IMR-90 (cell line): ENCODE results near the gene PRPF40A. TPM values are rescaled to one million over a fixed set of nuclear protein-coding genes. Genes with fewer than 3 reads are reported as not detected.

Source experiments
- ATAC-seq: fragments of 200-7000 bp; cut with Tn5 transposase; 2 replicates; pipeline ENCODE4 v1.9.1; 2020; ENCODE audit warnings: low read depth, mild to moderate bottlenecking, moderate library complexity
- BruUV-seq: library from RNA; stranded (reverse); fragments of 400-500 nt; replicated peaks from 2 replicates; lab custom pipeline; 2021; lab: Mats Ljungman, UMichigan
- CTCF ChIA-PET: fragments of 300-600 bp; formaldehyde crosslinking; extraction: SDS; loops from one replicate; lab custom pipeline; 2021; ENCODE audit warnings: antibody characterized with exemption; lab: Yijun Ruan, JAX
- POLR2A ChIA-PET: fragments of 300-600 bp; sonication (Branson Sonifier 250); formaldehyde crosslinking; loops from one replicate; lab custom pipeline; 2022; ENCODE audit warnings: antibody characterized with exemption; ENCODE audit not compliant: unreplicated experiment; lab: Charles Lee
- DNase-seq: peaks from one replicate; pipeline ENCODE4 v3.0.0; 2013
- H2AFZ ChIP-seq: replicated peaks from 2 replicates; pipeline ENCODE3; 2013; ENCODE audit warnings: low read length, mild to moderate bottlenecking; ENCODE audit not compliant: poor library complexity
- H2AK5ac ChIP-seq: 2 replicates; pipeline ENCODE4 v1.6.1; 2013; ENCODE audit warnings: low read depth, low read length, inconsistent platforms
- H2AK9ac ChIP-seq: replicated peaks from 2 replicates; pipeline ENCODE3; 2013; ENCODE audit warnings: mild to moderate bottlenecking, low read depth, low read length, moderate library complexity; ENCODE audit not compliant: poor library complexity
- H2BK120ac ChIP-seq: 2 replicates; pipeline ENCODE4 v1.6.1; 2013; ENCODE audit warnings: low read depth, low read length, inconsistent platforms
- H2BK15ac ChIP-seq: 3 replicates; pipeline ENCODE4 v1.6.1; 2013; ENCODE audit warnings: low read depth, low read length, inconsistent platforms
- H2BK20ac ChIP-seq: 2 replicates; pipeline ENCODE4 v1.6.1; 2013; ENCODE audit warnings: low read depth, mild to moderate bottlenecking, inconsistent platforms, low read length, moderate library complexity
- H2BK5ac ChIP-seq: 2 replicates; pipeline ENCODE4 v1.6.1; 2013; ENCODE audit warnings: mild to moderate bottlenecking, low read depth, low read length, inconsistent platforms; ENCODE audit not compliant: poor library complexity, severe bottlenecking
- H3K14ac ChIP-seq: replicated peaks from 2 replicates; pipeline ENCODE4 v1.6.1; 2013; ENCODE audit warnings: low read depth, low read length, inconsistent platforms
- H3K18ac ChIP-seq: 2 replicates; pipeline ENCODE4 v1.6.1; 2013; ENCODE audit warnings: low read depth, low read length, control low read depth
- H3K23ac ChIP-seq: 2 replicates; pipeline ENCODE4 v1.6.1; 2013; ENCODE audit warnings: low read depth, low read length, inconsistent platforms
- H3K27ac ChIP-seq: 2 replicates; pipeline ENCODE4 v1.5.1; 2013; ENCODE audit warnings: mild to moderate bottlenecking, control low read depth, low read length; ENCODE audit not compliant: insufficient read depth
- H3K27me3 ChIP-seq: 2 replicates; pipeline ENCODE4 v1.6.1; 2013; ENCODE audit warnings: low read length; ENCODE audit not compliant: control insufficient read depth, insufficient read depth
- H3K36me3 ChIP-seq: 2 replicates; pipeline ENCODE4 v1.6.1; 2013; ENCODE audit warnings: low read length, mixed read lengths; ENCODE audit not compliant: control insufficient read depth, insufficient read depth
- H3K4ac ChIP-seq: 2 replicates; pipeline ENCODE4 v1.6.1; 2013; ENCODE audit warnings: low read depth, low read length, inconsistent platforms
- H3K4me1 ChIP-seq: 2 replicates; pipeline ENCODE4 v1.6.1; 2013; ENCODE audit warnings: low read length, mixed read lengths; ENCODE audit not compliant: control insufficient read depth, insufficient read depth
- H3K4me2 ChIP-seq: 2 replicates; pipeline ENCODE4 v1.6.1; 2013; ENCODE audit warnings: low read depth, mild to moderate bottlenecking, control low read depth, low read length, moderate library complexity
- H3K4me3 ChIP-seq: 2 replicates; pipeline ENCODE4 v1.5.1; 2013; ENCODE audit warnings: low read depth, mild to moderate bottlenecking, control low read depth, low read length, moderate library complexity; ENCODE audit not compliant: insufficient read depth
- H3K56ac ChIP-seq: 2 replicates; pipeline ENCODE4 v1.6.1; 2013; ENCODE audit warnings: low read length, inconsistent platforms; ENCODE audit not compliant: insufficient read depth; ENCODE audit errors: extremely low read depth
- H3K79me1 ChIP-seq, 2 experiments: 2 replicates each; pipeline ENCODE4 v1.6.1; 2013; ENCODE audit warnings: low read length in 2 of 2, inconsistent platforms in 1 of 2, low read depth in 1 of 2
- H3K9ac ChIP-seq: 2 replicates; pipeline ENCODE4 v1.6.1; 2013; ENCODE audit warnings: low read depth, low read length, control low read depth
- H3K9me1 ChIP-seq: 2 replicates; pipeline ENCODE4 v1.6.1; 2013; ENCODE audit warnings: low read length, inconsistent platforms; ENCODE audit not compliant: insufficient read depth
- H3K9me3 ChIP-seq: 2 replicates; pipeline ENCODE4 v1.6.1; 2013; ENCODE audit warnings: low read length; ENCODE audit not compliant: control insufficient read depth, insufficient read depth
- H4K20me1 ChIP-seq: 2 replicates; pipeline ENCODE4 v1.6.1; 2013; ENCODE audit warnings: low read length, inconsistent platforms; ENCODE audit not compliant: insufficient read depth
- H4K5ac ChIP-seq: 2 replicates; pipeline ENCODE4 v1.6.1; 2013; ENCODE audit warnings: mild to moderate bottlenecking, low read depth, low read length, control low read depth
- H4K8ac ChIP-seq, 2 experiments: 2 replicates each; pipeline ENCODE4 v1.6.1; 2013; ENCODE audit warnings: low read depth in 2 of 2, low read length in 2 of 2, control low read depth in 1 of 2, inconsistent platforms in 1 of 2
- H4K91ac ChIP-seq: 2 replicates; pipeline ENCODE4 v1.6.1; 2013; ENCODE audit warnings: low read depth, low read length, inconsistent platforms; ENCODE audit not compliant: insufficient read depth
- CEBPB ChIP-seq: IDR thresholded peaks from 2 replicates; pipeline ENCODE4 v1.6.1; 2012; ENCODE audit warnings: low read depth, low read length, improper control_type of control experiment
- WGBS, 2 experiments: methylation state at CpG; one replicate each; pipeline versions ENCODE4 v1.1.5 to v1.1.7; 2013; ENCODE audit warnings: missing lambda C conversion rate in 2 of 2; ENCODE audit not compliant: insufficient read length in 1 of 2; ENCODE audit errors: extremely low coverage in 2 of 2; 5-methylcytosine and 5-hydroxymethylcytosine counted together
- dilution Hi-C: fragments of 300-500 bp; cut with HindIII; formaldehyde crosslinking; loops from one replicate; pipeline ENCODE4 v1.14.3; 2018; ENCODE audit warnings: low sequenced_read_pairs; ENCODE audit not compliant: unreplicated experiment
- in situ Hi-C: fragments of 300-500 bp; cut with MboI; formaldehyde crosslinking; loops from 3 replicates; pipeline ENCODE4 v1.14.3; 2019; ENCODE audit warnings: low sequenced_read_pairs, inconsistent platforms, mixed read lengths
- intact Hi-C: fragments of 100-400 bp; cut with micrococcal nuclease; formaldehyde crosslinking; loops from 2 replicates; pipeline ENCODE4 v1.10.0; 2022
- polyA plus RNA-seq, 3 experiments: library from polyadenylated mRNA; depleted of rRNA; stranded (reverse); fragments of >200 nt; gene quantifications; 2 replicates each; pipeline ENCODE4 v1.2.3, GENCODE V29; 2012; ENCODE audit warnings: low replicate concordance in 1 of 3
- total RNA-seq: library from RNA; depleted of rRNA; stranded (reverse); fragments of >200 nt; gene quantifications from 2 replicates; pipeline ENCODE4 v1.2.3, GENCODE V29; 2012

Gene PRPF40A
- total and polyA plus RNA-seq, 2 of the 4 experiments (the other 2 are of a cell fraction): 49.1 to 150 TPM

DNA sequence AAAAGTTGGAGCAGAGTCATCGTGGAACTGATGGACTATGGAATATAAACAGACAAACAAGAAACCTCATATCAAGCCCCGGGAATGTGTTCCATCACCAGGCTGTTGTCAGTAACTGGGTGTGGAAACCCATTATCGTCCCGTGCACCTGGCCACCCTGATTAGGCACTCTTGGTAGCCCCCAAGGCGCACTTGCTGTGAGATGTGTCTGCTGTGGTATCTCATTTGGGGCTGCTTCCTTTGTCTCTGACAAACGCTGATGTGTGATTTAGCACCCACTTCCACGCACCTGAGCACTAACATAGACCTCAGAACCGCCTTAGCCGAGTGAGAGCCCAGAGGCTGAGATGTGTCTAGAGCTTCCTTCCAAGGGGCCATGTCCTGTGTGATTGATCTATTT lies 96.3 kb downstream of the PRPF40A start:
- WGBS, 2 experiments: 100% methylated on average over 1 of the region's 9 CpGs; no CpG with 5 or more reads in 1 of the 2 experiments
- ChIA-PET POLR2A (no interaction called here), CTCF (no interaction called here)
- Histone ChIP-seq H3K9me1 (no peaks in the 10 kb centered on the region; the same call in 1 of the 2 replicates), H4K5ac (no peak overlapping the region), H3K18ac (no peak overlapping the region), H3K36me3 (peaks cover 14% of the 10 kb centered on the region), H2BK20ac (no peak overlapping the region), H3K4me1 (no peaks in the 10 kb centered on the region; the same call in none of the 2 replicates), H4K91ac (no peak overlapping the region), H3K4me2 (no peak overlapping the region), H3K23ac (no peak overlapping the region), H2BK5ac (no peak overlapping the region), H4K8ac (no peak overlapping the region), H3K4ac (no peak overlapping the region), H4K20me1 (no peaks in the 10 kb centered on the region), H2AK5ac (no peak overlapping the region), H3K27me3 (no peaks in the 10 kb centered on the region), H2AFZ (no peak overlapping the region), H3K4me3 (no peak overlapping the region), H2AK9ac (no peak overlapping the region), H3K79me1 (no peaks in the 10 kb centered on the region), H3K14ac (no peak overlapping the region), H3K56ac (no peak overlapping the region), H3K27ac (no peak overlapping the region), H2BK120ac (no peak overlapping the region), H3K9ac (no peak overlapping the region), H2BK15ac (no peak overlapping the region), H3K9me3 (no peaks in the 10 kb centered on the region)
- BruUV-seq: no TSS peak
- in situ Hi-C loops (loop anchor here (10.0 kb wide), 1 partner anchor 286 kb away; the partner anchor contains the start of gene FMNL2), intact Hi-C loops (loop anchor here (10.0 kb wide), 1 partner anchor 66 kb away; no protein-coding TSS in a partner anchor), dilution Hi-C loops (no loop called here)
- TF ChIP-seq CEBPB: no peak
- DNase-seq (no peak), ATAC-seq (no peak)
